Lower lobe of right lung (tissue), 2 donors: ENCODE data around the gene GUK1. TPM values are rescaled to one million over a fixed set of nuclear protein-coding genes. Genes with fewer than 3 reads are reported as not detected.
"Not testable (repeated sequence)": the region's sequence is repeated elsewhere in the genome, so short reads cannot be mapped to it uniquely, and the experiment has no call there.

Source experiments
- ATAC-seq, 2 donors: fragments of 200-7000 bp; cut with Tn5 transposase; one replicate each; pipeline ENCODE4 v1.9.1; 2020 to 2022; ENCODE audit warnings: mild to moderate bottlenecking in 2 of 2, moderate library complexity in 2 of 2
- DNase-seq: peaks from one replicate; pipeline ENCODE4 v3.0.0-alpha.2; 2020
- H3K27ac ChIP-seq: fragments of 200-600 bp; one replicate; pipeline ENCODE4 v1.8.0; 2022
- H3K27me3 ChIP-seq: fragments of 200-600 bp; one replicate; pipeline ENCODE4 v1.8.0; 2022; ENCODE audit warnings: low read depth
- H3K36me3 ChIP-seq: fragments of 200-600 bp; one replicate; pipeline ENCODE4 v1.8.0; 2022; ENCODE audit warnings: mild to moderate bottlenecking
- H3K4me1 ChIP-seq: fragments of 200-600 bp; one replicate; pipeline ENCODE4 v1.8.0; 2022
- H3K4me3 ChIP-seq: fragments of 200-600 bp; one replicate; pipeline ENCODE4 v1.8.0; 2022; ENCODE audit warnings: mild to moderate bottlenecking
- H3K9me3 ChIP-seq: fragments of 200-600 bp; one replicate; pipeline ENCODE4 v1.8.0; 2022
- CTCF ChIP-seq: fragments of 200-600 bp; IDR thresholded peaks from one replicate; pipeline ENCODE4 v1.8.0; 2022; ENCODE audit warnings: antibody characterized with exemption, mild to moderate bottlenecking
- intact Hi-C: fragments of 100-400 bp; cut with DNase I; formaldehyde crosslinking; loops from one replicate; pipeline ENCODE4 v1.11.0; 2022
- total RNA-seq: library from RNA; stranded (reverse); fragmentation: NEBNext Ultra II Directional; extraction: Animal tissue kit (Norgen Biotek cat#: 25700); gene quantifications from one replicate; pipeline ENCODE4 v1.2.1, GENCODE V29; 2021
- donor health status: DM: no; HTN: yes; CAD: no; lungs with severe emphysema.

GUK1 gene
- total RNA-seq, 1 donor from 2014 or later = 192 TPM

- Histone ChIP-seq H3K4me3 (no peak overlapping the region), H3K36me3 (peaks cover 22% of the 10 kb centered on the region), H3K9me3 (no peaks in the 10 kb centered on the region), H3K27ac (no peak overlapping the region), H3K27me3 (no peaks in the 10 kb centered on the region), H3K4me1 (peaks cover 35% of the 10 kb centered on the region)
- no peak for TF ChIP-seq CTCF
- intact Hi-C loops = no loop called here
- ATAC-seq (no peak), DNase-seq (peak; percentile 33)
Observed at GRCh38 chr1:228171221-228171891, 31.3 kb downstream of the GUK1 start.

GRCh38 chr1:228172591-228173527, 32.8 kb downstream of the GUK1 start:
- no peak for TF ChIP-seq CTCF
- H3K36me3 ChIP-seq = peaks cover 20% of the 10 kb centered on the region
- no peak for ATAC-seq
- intact Hi-C loops = no loop called here
- no peak overlapping the region for H3K27ac ChIP-seq
- no peak overlapping the region for H3K4me3 ChIP-seq
- H3K9me3 ChIP-seq = no peaks in the 10 kb centered on the region
- H3K27me3 ChIP-seq = no peaks in the 10 kb centered on the region
- H3K4me1 ChIP-seq = peaks cover 36% of the 10 kb centered on the region
- no peak for DNase-seq

- Histone ChIP-seq H3K27ac (peak overlapping the region; percentile 31), H3K4me1 (peaks cover 45% of the 10 kb centered on the region), H3K36me3 (peaks cover 15% of the 10 kb centered on the region)
- H3K9me3 ChIP-seq, H3K4me3 ChIP-seq, H3K27me3 ChIP-seq, intact Hi-C loops: not testable (repeated sequence)
- ATAC-seq (peak in 1 of 2 donors; percentile 2), DNase-seq (peak; percentile 50)
Observed at GRCh38 chr1:228173528-228174481, 33.7 kb downstream of the GUK1 start.

- no peak overlapping the region for H3K4me3 ChIP-seq
- intact Hi-C loops = no loop called here
- no peak for ATAC-seq
- H3K27me3 ChIP-seq = no peaks in the 10 kb centered on the region
- peak; percentile 55 for DNase-seq
- H3K36me3 ChIP-seq = peaks cover 15% of the 10 kb centered on the region
- TF ChIP-seq CTCF = no peak
- H3K4me1 ChIP-seq = peaks cover 50% of the 10 kb centered on the region
- H3K9me3 ChIP-seq = no peaks in the 10 kb centered on the region
- peak overlapping the region; percentile 75 for H3K27ac ChIP-seq
Observed at GRCh38 chr1:228174482-228175315, 34.6 kb downstream of the GUK1 start.

- Histone ChIP-seq H3K9me3 (no peaks in the 10 kb centered on the region), H3K4me3 (no peak overlapping the region), H3K4me1 (peaks cover 51% of the 10 kb centered on the region), H3K36me3 (peaks cover 15% of the 10 kb centered on the region), H3K27me3 (no peaks in the 10 kb centered on the region), H3K27ac (peak overlapping the region; percentile 75)
- no peak for TF ChIP-seq CTCF
- intact Hi-C loops = no loop called here
- ATAC-seq (no peak), DNase-seq (no peak)
Observed at GRCh38 chr1:228175316-228176023, 35.4 kb downstream of the GUK1 start.
